DOHH2 (cell line): ENCODE data around the gene TMEM181.

Source experiments
- CTCF ChIP-seq: fragments of 200-600 bp; sonication (generic); IDR thresholded peaks from one replicate; pipeline ENCODE4 v1.5.1; 2014; ENCODE audit warnings: antibody characterized with exemption, mild to moderate bottlenecking, low read depth, low read length; ENCODE audit not compliant: poor library complexity, severe bottlenecking
- EZH2phosphoT487 ChIP-seq: fragments of 200-600 bp; sonication (generic); IDR thresholded peaks from 2 replicates; pipeline ENCODE4 v1.6.1; 2017; ENCODE audit warnings: borderline replicate concordance, mild to moderate bottlenecking, antibody characterized with exemption, low read length, moderate library complexity, mixed read lengths

- TF ChIP-seq CTCF: no peak
- TF ChIP-seq EZH2phosphoT487: no peak
Measured at GRCh38 chr6:158636778-158637177, 76.9 kb downstream of the TMEM181 start.
